ENCODE results near the gene MEX3B. TPM values are rescaled to one million over a fixed set of nuclear protein-coding genes. Genes with fewer than 3 reads are reported as not detected.

Gene MEX3B
- total and polyA plus RNA-seq, 7 donors, result 0.57 to 1.8 (median 1.2) TPM

- intact Hi-C loops (cut with DNase I), result loop anchor here (2.0 to 10.0 kb wide), 3 partner anchors 147 to 567 kb away; no protein-coding TSS in a partner anchor
- peak overlapping the region; percentile 67 for H3K27ac ChIP-seq
- peak overlapping the region; percentile 91 for H3K4me3 ChIP-seq
- no peaks in the 10 kb centered on the region for H3K27me3 ChIP-seq (ENCODE audit: insufficient read depth in 3 of 3, low read length in 2 of 3)
- ATAC-seq, result peak in 1 of 4 donors; percentile 2
- no peaks in the 10 kb centered on the region for H3K9me3 ChIP-seq
- no peak for TF ChIP-seq CTCF (IDR thresholded peaks at IDR 0.05)
- H3K36me3 ChIP-seq (ENCODE audit: insufficient read depth in 1 of 2, low read depth in 1 of 2), result peaks cover 0 to 9% of the 10 kb centered on the region in 2 donors
- WGBS, 3 donors, result 17 to 19% (median 17%) methylated on average over 50 to 56 of the region's 56 CpGs
- DNase-seq, result no peak
- peaks cover 9% of the 10 kb centered on the region for H3K4me1 ChIP-seq
These were observed 1.9 kb upstream of the MEX3B start for GRCh38 chr15:82047453-82048400.

- ATAC-seq (peak; percentile 83 to 87 (median 86)), DNase-seq (peak; percentile 94 to 96)
- WGBS, 3 donors, result 0% methylated on average over 66 to 111 of the region's 111 CpGs
- peaks cover 9% of the 10 kb centered on the region for H3K4me1 ChIP-seq
- H3K36me3 ChIP-seq (ENCODE audit: insufficient read depth in 1 of 2, low read depth in 1 of 2), result peaks cover 0 to 13% of the 10 kb centered on the region in 2 donors
- no peaks in the 10 kb centered on the region for H3K9me3 ChIP-seq
- H3K4me3 ChIP-seq, result peak overlapping the region; percentile 91
- peak overlapping the region; percentile 92 for H3K27ac ChIP-seq
- TF ChIP-seq CTCF (IDR thresholded peaks at IDR 0.05), result peak; percentile 63
- H3K27me3 ChIP-seq (ENCODE audit: insufficient read depth in 3 of 3, low read length in 2 of 3), result no peaks in the 10 kb centered on the region
- intact Hi-C loops (cut with DNase I), result loop anchor here (2.0 to 10.0 kb wide), 2 partner anchors 148 to 566 kb away; no protein-coding TSS in a partner anchor
These were observed 1.0 kb upstream of the MEX3B start for GRCh38 chr15:82046666-82047452.

- ATAC-seq (peak; percentile 8 to 36 (median 23)), DNase-seq (peak; percentile 42 to 67)
- Histone ChIP-seq H3K9me3 (no peaks in the 10 kb centered on the region), H3K36me3 (ENCODE audit: insufficient read depth in 1 of 2, low read depth in 1 of 2) (peaks cover 0 to 13% of the 10 kb centered on the region in 2 donors), H3K4me3 (peak overlapping the region; percentile 91), H3K27ac (peak overlapping the region; percentile 92), H3K27me3 (ENCODE audit: insufficient read depth in 3 of 3, low read length in 2 of 3) (no peaks in the 10 kb centered on the region), H3K4me1 (peaks cover 15% of the 10 kb centered on the region)
- WGBS, 3 donors, result 0 to 1% (median 1%) methylated on average over 63 to 71 of the region's 71 CpGs
- intact Hi-C loops (cut with DNase I), result loop anchor here in 1 of 2 donors (10.0 kb wide), 1 partner anchor 149 kb away; no protein-coding TSS in a partner anchor
- no peak for TF ChIP-seq CTCF (IDR thresholded peaks at IDR 0.05)
These were observed 483 bp downstream of the MEX3B start for GRCh38 chr15:82045179-82045891.

Measured in psoas muscle (tissue), 8 donors.